ENCODE results near the gene WWTR1.
A peak's percentile ranks its signal among the peaks of the same experiment; 100 is the strongest.

Gene WWTR1

DNA sequence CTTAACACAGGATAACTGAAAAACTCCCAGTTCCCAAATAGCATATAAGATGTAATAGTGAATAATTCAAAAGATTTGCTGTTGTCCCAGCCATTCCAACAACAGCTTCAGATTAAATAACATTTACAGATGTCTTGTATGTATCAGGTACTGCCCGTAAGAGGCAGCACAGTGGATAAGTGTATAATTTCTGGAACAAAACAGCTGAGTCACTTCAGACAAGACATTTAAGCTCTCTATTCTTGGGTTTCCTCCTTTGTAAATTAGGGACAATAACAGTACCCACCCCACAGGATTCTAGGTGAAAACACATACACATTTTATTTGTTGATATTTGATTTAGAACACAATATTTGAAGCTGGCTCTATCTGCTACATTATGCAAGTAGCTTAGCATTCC is 2.6 kb upstream of the WWTR1 start:
- no peaks in the 10 kb centered on the region for H3K36me3 ChIP-seq
- TF ChIP-seq, protein P1, sequence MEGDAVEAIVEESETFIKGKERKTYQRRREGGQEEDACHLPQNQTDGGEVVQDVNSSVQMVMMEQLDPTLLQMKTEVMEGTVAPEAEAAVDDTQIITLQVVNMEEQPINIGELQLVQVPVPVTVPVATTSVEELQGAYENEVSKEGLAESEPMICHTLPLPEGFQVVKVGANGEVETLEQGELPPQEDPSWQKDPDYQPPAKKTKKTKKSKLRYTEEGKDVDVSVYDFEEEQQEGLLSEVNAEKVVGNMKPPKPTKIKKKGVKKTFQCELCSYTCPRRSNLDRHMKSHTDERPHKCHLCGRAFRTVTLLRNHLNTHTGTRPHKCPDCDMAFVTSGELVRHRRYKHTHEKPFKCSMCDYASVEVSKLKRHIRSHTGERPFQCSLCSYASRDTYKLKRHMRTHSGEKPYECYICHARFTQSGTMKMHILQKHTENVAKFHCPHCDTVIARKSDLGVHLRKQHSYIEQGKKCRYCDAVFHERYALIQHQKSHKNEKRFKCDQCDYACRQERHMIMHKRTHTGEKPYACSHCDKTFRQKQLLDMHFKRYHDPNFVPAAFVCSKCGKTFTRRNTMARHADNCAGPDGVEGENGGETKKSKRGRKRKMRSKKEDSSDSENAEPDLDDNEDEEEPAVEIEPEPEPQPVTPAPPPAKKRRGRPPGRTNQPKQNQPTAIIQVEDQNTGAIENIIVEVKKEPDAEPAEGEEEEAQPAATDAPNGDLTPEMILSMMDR (IDR thresholded peaks at IDR 0.05) = no peak
- no peak overlapping the region for H3K27ac ChIP-seq
- H3K4me1 ChIP-seq (ENCODE audit: control insufficient read depth in 1 of 2, insufficient read depth in 1 of 2, low read depth in 1 of 2, low read length in 1 of 2) = peaks cover 7 to 20% of the 10 kb centered on the region in 2 experiments
- peaks cover 100% of the 10 kb centered on the region for H3K27me3 ChIP-seq
- H3K4me3 ChIP-seq (ENCODE audit: low read depth in 1 of 2, low read length in 1 of 2) = no peak overlapping the region
- H3K9me3 ChIP-seq = no peaks in the 10 kb centered on the region

DNA sequence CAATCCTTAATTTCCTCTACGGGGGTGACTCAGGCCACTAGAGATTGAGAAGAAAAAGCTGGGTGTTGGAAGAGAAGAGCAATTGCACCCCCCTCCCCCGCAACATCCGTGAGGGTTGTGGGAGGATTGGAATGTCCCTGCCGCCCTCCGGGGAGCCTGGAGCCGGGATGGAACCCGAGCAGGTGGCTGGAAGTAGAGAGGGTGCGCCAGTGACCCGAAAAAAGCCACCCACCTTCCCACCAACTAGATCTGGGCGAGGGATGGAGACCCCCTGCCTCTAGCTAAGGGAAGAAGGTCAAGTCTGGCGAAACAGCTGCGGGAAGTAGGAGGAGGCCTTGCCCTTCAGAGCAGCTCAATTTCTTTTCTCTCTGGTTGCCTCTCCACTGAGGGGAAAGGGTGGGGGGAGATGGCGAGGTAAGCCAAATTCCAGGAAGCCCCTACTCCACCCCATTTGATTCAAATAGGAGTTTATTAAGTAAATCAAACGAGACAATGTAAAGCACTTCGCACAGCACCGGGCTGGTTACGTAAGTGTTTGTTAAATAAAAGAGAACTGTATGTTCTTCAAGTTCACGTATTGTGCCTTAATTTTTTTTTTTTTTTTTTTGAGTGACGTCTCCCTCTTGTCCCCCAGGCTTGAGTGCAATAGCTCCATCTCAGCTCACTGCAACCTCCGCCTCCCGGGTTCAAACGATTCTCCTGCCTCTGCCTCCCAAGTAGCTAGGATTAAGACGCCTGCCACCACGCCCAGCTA is 1.1 kb upstream of the WWTR1 start:
- TF ChIP-seq, protein P1 (IDR thresholded peaks at IDR 0.05) = no peak
- H3K27me3 ChIP-seq = peaks cover 100% of the 10 kb centered on the region
- H3K9me3 ChIP-seq = no peaks in the 10 kb centered on the region
- no peaks in the 10 kb centered on the region for H3K36me3 ChIP-seq
- peak overlapping the region in 1 of 2 experiments; percentile 45 for H3K4me3 ChIP-seq (ENCODE audit: low read depth in 1 of 2, low read length in 1 of 2)
- H3K27ac ChIP-seq = no peak overlapping the region
- H3K4me1 ChIP-seq (ENCODE audit: control insufficient read depth in 1 of 2, insufficient read depth in 1 of 2, low read depth in 1 of 2, low read length in 1 of 2) = peaks cover 7 to 20% of the 10 kb centered on the region in 2 experiments

DNA sequence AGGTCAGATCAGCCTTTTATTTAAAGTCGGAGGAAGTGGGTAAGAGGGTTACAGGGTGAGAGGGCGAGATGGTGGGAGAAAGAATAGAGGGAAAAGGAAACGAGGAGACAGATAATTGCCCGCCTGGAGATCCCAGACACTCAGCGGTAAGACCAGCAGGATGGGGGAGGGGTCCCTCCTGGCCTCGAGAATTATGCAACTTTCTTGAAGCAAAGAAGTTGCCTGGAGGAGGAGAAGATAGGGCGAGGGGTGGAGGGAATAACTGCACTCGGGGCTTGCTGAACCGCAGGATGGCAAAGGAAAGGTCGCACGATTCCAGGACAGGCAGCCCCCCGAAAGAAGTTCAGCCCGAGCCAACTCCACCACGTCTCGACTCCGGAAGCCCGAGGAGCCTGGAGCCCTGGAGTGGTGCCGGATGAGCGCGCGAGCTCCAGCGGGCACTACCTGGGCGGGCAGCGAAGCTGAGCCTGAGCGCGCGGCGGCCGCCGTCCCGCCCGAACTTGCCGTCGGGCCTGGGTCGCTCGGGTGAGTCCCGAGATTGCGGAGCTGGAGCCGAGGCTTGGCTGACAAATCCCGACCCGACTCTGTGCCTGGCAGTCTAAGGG is 402 bp downstream of the WWTR1 start:
- Histone ChIP-seq H3K36me3 (no peaks in the 10 kb centered on the region), H3K27ac (no peak overlapping the region), H3K27me3 (peaks cover 99% of the 10 kb centered on the region), H3K9me3 (no peaks in the 10 kb centered on the region), H3K4me1 (ENCODE audit: control insufficient read depth in 1 of 2, insufficient read depth in 1 of 2, low read depth in 1 of 2, low read length in 1 of 2) (peaks cover 7 to 20% of the 10 kb centered on the region in 2 experiments), H3K4me3 (ENCODE audit: low read depth in 1 of 2, low read length in 1 of 2) (peak overlapping the region; percentile 8 to 45)
- TF ChIP-seq, protein P1 (IDR thresholded peaks at IDR 0.05) = no peak

DNA sequence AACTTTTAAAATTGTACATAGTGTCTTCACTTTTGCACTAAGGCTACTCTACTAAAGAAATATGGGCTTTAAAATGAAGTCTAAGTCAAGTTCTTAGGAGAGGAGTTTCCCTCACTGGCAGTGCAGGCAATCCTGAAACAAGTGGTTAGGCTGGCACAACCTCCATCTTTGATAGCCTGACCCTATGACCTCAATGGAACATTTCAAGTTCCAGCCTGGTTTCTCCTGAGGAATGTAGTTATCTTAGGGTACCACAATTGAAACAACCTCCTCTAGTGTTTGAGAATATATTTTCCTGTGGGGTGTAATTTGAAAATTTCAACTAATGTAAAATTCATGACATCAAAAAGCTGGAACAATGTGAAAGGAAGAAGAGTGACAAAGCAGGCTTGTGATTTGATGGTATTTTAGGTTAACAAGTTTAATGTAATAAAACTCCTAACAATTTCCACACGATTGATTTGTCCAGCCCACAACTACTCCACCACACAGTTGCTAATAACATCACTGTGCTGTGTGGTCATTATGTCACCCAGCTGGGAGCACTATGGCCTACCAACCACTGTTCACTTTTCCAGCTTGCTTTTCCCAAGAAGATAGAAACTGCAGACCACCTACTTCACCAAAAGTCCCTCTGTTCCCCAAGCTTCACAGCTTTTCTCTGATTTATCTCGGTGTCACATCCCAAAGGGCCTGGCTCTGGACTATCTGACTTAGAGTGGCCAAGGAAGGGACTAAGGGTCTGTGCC is 1.8 kb downstream of the WWTR1 start:
- no peak overlapping the region for H3K4me3 ChIP-seq (ENCODE audit: low read depth in 1 of 2, low read length in 1 of 2)

DNA sequence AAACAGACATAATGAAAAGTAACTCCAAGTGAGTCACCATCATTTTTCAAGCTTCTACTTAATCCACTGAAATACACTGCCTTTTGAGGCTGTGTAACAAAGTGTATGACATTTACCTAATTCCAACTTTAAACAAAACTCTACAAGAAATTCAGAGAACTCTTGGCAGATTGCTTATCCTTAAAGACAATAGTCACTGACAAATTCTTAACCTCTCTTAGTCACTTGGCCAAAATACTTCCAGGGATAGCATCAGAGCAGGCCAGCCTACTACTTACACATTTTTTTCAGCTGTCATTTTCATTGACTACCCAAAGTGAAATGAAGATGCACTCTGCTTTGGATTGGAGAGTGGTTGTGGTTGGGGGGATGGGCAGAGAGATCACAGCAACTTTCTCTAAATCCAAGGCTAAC is 3.6 kb downstream of the WWTR1 start:
- no peak overlapping the region for H3K4me3 ChIP-seq (ENCODE audit: low read depth in 1 of 2, low read length in 1 of 2)
- H3K27ac ChIP-seq = no peak overlapping the region
- H3K4me1 ChIP-seq (ENCODE audit: control insufficient read depth in 1 of 2, insufficient read depth in 1 of 2, low read depth in 1 of 2, low read length in 1 of 2) = peaks cover 7 to 20% of the 10 kb centered on the region in 2 experiments
- TF ChIP-seq, protein P1 (IDR thresholded peaks at IDR 0.05) = no peak
- peaks cover 88% of the 10 kb centered on the region for H3K27me3 ChIP-seq
- no peaks in the 10 kb centered on the region for H3K36me3 ChIP-seq
- no peaks in the 10 kb centered on the region for H3K9me3 ChIP-seq

More for the DNA sequence above, 1.8 kb downstream of the WWTR1 start:
- TF ChIP-seq, protein P1 (IDR thresholded peaks at IDR 0.05) = no peak
- H3K27ac ChIP-seq = no peak overlapping the region
- H3K4me1 ChIP-seq (ENCODE audit: control insufficient read depth in 1 of 2, insufficient read depth in 1 of 2, low read depth in 1 of 2, low read length in 1 of 2) = peaks cover 7 to 20% of the 10 kb centered on the region in 2 experiments
- H3K27me3 ChIP-seq = peaks cover 89% of the 10 kb centered on the region
- H3K36me3 ChIP-seq = no peaks in the 10 kb centered on the region
- no peaks in the 10 kb centered on the region for H3K9me3 ChIP-seq
